ENCODE results near the gene PDF.
"Not testable (repeated sequence)": the region's sequence is repeated elsewhere in the genome, so short reads cannot be mapped to it uniquely, and the experiment has no call there.

PDF gene

GRCh38 chr16:69330286-69331109, at the start of gene PDF:
TSS of gene PDF (minus strand) at chr16:69330588. CDS start at chr16:69330570, 18 bp downstream.
- peak; percentile 66 to 73 for DNase-seq (ENCODE audit: low read depth in 2 of 2)

- DNase-seq (ENCODE audit: low read depth in 2 of 2): no peak
These were observed 48.4 kb upstream of the PDF start for GRCh38 chr16:69378760-69379159.

GRCh38 chr16:69378036-69378435, 47.6 kb upstream of the PDF start:
- DNase-seq (ENCODE audit: low read depth in 2 of 2): no peak

- no peak for DNase-seq (ENCODE audit: low read depth in 2 of 2)
These were observed 46.1 kb upstream of the PDF start for GRCh38 chr16:69376393-69377059.

GRCh38 chr16:69373019-69373418, 42.6 kb upstream of the PDF start:
- DNase-seq (ENCODE audit: low read depth in 2 of 2): no peak

GRCh38 chr16:69371564-69371963, 41.2 kb upstream of the PDF start:
- DNase-seq (ENCODE audit: low read depth in 2 of 2): no peak

GRCh38 chr16:69368866-69369265, 38.5 kb upstream of the PDF start:
- DNase-seq (ENCODE audit: low read depth in 2 of 2): no peak

- DNase-seq (ENCODE audit: low read depth in 2 of 2): no peak
These were observed 37.6 kb upstream of the PDF start for GRCh38 chr16:69367980-69368379.

GRCh38 chr16:69366431-69366830, 36.0 kb upstream of the PDF start:
- no peak for DNase-seq (ENCODE audit: low read depth in 2 of 2)

- no peak for DNase-seq (ENCODE audit: low read depth in 2 of 2)
These were observed 35.5 kb upstream of the PDF start for GRCh38 chr16:69365901-69366300.

GRCh38 chr16:69364088-69364487, 33.7 kb upstream of the PDF start:
- no peak for DNase-seq (ENCODE audit: low read depth in 2 of 2)

GRCh38 chr16:69363281-69363717, 32.9 kb upstream of the PDF start:
- no peak for DNase-seq (ENCODE audit: low read depth in 2 of 2)

- not testable (repeated sequence) for DNase-seq (ENCODE audit: low read depth in 2 of 2)
These were observed 29.7 kb upstream of the PDF start for GRCh38 chr16:69360070-69360469.

GRCh38 chr16:69351309-69352027, 21.1 kb upstream of the PDF start, which contains the start of gene TMED6:
TSS of gene TMED6 (minus strand) at chr16:69351786. CDS start at chr16:69351753, 33 bp downstream.
- DNase-seq (ENCODE audit: low read depth in 2 of 2): no peak

- DNase-seq (ENCODE audit: low read depth in 2 of 2): no peak
These were observed 20.2 kb upstream of the PDF start for GRCh38 chr16:69350536-69351133.

- no peak for DNase-seq (ENCODE audit: low read depth in 2 of 2)
These were observed 19.1 kb upstream of the PDF start for GRCh38 chr16:69349536-69349935.

GRCh38 chr16:69348222-69348621, 17.8 kb upstream of the PDF start:
- no peak for DNase-seq (ENCODE audit: low read depth in 2 of 2)

GRCh38 chr16:69346683-69347082, 16.3 kb upstream of the PDF start:
- no peak for DNase-seq (ENCODE audit: low read depth in 2 of 2)

- no peak for DNase-seq (ENCODE audit: low read depth in 2 of 2)
These were observed 15.5 kb upstream of the PDF start for GRCh38 chr16:69345923-69346322.

GRCh38 chr16:69344171-69344570, 13.8 kb upstream of the PDF start:
- DNase-seq (ENCODE audit: low read depth in 2 of 2): no peak

- no peak for DNase-seq (ENCODE audit: low read depth in 2 of 2)
These were observed 9.8 kb upstream of the PDF start for GRCh38 chr16:69340095-69340644.

All from activated CD8-positive, alpha-beta memory T cell treated with anti-CD3 and anti-CD28 coated beads for 4 hours (primary cell).